NCI-H1048 (cell line): Measurements from ENCODE around the gene C1orf21.

Experiments
- DNase-seq: peaks from one replicate; lab custom pipeline; 2025; lab: John Stamatoyannopoulos, UW

C1orf21 gene

GRCh38 chr1:184485751-184486723, 99.2 kb downstream of the C1orf21 start:
- no peak for DNase-seq

DNA sequence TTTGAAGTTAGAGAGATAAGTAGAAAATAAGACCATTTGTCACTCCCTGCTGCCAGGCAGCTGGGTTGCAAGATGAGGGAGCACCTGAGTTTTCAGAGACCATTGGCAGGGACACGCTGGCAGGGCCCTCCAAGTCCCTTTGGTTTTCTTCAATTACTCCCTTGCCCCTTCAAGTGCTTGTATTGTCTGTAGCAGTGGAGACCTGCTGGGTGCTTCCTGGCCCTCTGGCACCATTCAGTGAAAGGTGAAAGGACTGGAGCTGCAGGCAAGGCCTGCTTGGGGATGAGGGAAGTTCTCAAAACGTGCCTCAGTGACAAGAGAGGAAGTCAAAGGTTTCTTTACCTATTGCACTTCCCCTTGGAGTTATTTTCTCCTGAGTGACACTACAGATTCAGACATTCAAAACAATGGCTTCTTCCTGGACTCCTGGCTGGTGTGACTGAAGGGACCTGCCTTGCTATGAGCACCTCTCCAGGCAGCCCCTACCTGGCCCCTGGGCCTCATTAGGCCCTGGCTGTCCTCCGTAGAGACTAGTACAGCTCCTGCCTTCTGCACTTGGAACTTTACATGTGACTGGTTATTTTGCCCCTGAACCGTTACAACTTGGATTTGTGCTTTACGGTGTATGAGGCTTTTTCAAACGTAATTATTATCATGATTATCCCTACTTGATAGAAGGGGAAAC, 100.1 kb downstream of the C1orf21 start:
- no peak for DNase-seq

DNA sequence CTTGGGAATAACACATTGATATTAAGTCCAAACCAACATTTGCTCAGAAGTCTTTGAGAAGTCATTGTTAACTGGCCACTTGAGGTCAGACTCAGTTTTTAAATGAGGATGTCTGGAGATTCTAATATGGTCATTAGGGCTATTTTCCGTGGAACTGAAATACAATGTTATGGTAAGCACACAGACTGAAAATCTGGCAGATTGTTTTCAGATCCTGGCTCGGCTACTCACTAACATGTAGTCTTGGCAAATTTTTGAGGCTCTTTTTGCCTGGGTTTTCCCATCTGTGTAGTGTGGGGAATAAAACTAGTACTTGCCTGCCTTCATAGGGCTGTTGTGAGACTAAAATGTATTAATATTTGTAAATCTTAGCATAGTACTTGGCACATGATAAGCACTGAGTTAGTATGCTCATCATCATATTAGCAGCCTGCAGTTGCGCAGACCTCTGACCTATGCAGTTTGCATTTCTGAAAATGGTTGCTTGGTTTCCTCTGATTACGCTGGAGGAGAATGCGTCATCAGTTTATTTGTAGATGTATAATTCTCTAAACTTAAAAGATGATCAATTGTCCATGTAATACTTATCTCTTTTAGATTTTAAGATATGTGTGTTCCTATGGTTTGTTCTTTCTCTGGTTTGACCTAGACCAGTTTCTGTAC, 100.8 kb downstream of the C1orf21 start:
- DNase-seq, result no peak

- no peak for DNase-seq
Measured at GRCh38 chr1:184489908-184490307, 103.1 kb downstream of the C1orf21 start.

GRCh38 chr1:184492536-184492935, 105.7 kb downstream of the C1orf21 start:
- DNase-seq, result no peak

- DNase-seq, result no peak
Measured at GRCh38 chr1:184493987-184494388, 107.2 kb downstream of the C1orf21 start.

DNA sequence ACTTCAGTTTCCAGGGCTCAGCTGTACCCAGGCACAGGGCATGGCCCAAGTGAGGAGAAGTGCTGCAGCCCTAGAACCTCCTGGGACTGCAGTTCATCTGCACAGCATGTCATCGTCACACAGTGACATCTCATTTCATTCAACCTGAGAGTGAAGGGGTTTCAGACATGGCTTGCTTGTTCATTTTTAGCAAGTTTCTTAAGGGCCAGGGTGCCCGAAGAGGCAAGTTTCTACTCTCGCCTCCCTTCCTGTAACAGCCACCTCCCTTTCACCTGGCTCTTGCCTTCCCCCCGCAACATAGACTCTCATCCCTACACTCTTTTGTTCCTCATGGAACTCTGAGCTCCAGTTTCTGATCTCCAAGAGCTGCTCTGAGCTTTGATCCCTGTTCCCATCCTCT, 108.1 kb downstream of the C1orf21 start:
- DNase-seq, result no peak

DNA sequence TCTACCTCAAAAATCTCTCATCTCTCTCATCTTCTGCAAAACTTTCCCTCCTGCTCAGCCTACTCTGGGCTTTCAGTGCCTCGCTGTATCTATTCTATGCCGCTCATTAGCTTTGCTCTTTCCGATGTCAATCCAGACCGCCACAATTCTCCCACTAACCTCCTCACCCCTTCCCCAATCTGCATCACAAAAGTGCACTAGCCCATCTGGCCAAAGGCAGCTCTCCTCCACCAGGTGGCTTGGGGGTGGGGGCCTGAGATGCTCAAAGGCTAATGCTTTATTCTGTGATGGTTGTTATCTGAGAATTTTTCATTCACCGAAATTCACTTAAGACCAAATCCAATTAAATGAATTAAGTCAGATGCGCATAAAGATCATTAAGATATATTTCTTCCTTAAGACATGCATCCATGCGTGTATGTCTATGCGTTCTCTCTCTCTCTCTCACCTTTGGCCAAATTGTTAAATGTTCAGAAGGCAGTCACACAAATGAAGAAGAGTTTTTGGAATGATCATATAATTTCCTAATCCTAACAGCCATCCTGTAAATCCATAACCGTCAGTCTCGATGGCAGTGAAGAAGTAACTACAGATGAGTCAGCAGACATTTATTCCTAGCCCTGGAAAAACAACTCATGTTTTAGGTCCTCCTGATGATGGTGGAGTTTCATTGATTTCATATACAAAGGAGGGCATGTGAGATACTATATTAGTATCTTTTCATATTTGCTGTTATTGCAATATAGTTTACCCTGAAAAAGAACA, 111.3 kb downstream of the C1orf21 start:
- DNase-seq, result no peak

DNA sequence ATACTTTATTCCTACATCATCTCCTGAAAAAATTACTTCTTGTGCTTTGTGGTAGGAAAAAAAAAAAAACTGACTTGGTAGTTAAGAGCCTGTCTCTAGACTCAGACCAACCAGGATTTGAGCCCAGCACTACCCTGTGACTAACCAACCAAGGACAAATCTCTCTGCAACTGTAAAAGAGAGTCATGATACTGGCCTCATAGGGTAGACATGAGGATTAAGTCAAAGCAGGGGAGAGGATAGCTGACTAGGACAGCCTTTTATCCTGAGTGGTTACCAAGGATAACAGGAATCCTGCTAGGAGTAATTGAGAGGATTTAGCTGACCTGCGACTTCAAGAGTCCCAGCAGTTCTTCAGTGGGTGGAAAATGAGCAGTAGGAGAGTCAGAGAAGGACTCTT, 112.8 kb downstream of the C1orf21 start:
- no peak for DNase-seq

- no peak for DNase-seq
Measured at GRCh38 chr1:184502161-184502560, 115.3 kb downstream of the C1orf21 start.

GRCh38 chr1:184503221-184503749, 116.5 kb downstream of the C1orf21 start:
- no peak for DNase-seq

DNA sequence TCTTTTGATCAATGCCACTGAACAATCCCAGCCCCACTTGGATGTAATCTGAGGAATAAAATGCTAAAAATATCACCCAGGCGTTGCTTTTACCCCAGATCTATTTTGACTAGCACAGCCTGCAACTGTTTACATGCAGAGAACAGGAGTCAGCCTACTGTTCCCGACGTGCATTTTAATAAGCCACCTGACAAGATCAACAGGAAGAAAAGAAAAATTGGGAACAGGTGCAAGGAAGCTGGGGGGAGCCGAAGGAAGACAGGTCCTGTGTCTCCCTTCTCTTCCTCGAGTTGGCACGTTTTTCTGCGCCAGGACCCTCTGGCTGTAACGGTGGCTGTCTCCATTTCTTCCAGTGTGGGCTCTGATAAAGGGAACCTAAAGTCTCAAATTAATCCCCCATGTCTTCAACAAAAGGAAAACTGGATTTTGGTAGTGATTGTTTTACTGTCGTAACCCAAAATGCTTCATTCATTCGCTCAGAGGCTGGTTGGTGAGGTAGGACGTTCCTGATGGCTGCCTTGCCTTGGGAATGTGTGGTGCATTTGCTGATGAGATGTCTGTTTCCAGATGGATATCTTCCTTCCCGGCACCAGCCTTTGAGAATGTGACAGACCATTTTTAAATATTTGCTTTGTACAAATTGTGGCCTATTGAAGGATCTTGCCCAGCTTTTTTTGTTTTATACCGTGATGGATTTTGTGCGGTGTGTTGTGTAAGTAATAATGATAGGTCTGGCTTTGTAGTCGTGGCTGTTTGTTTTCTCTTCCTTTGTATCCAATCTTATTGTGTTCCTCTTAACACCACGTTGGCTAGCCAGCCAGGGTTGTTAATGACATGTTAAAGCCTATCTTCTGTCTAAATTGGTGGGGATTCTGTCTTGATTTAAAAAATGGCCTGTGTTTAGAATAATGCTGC, 117.5 kb downstream of the C1orf21 start:
- DNase-seq, result no peak

DNA sequence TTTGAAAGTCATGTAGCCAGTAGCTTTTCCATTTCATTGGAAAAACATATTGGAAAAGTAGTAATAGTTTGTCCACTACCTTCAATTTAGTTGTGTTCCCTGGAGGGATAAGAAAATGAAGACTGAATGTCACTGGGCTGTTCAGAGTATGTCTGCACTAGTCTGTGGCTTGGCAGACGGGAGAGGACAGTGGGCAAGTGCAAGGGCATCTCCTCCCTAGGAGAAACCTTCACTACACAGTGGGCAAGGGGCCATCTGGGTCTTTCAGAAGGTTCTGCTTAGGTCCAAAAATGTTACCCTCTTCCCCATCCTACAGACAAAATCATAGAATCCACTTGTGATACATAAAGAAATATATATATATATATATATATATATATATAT, 118.1 kb downstream of the C1orf21 start:
- no peak for DNase-seq

DNA sequence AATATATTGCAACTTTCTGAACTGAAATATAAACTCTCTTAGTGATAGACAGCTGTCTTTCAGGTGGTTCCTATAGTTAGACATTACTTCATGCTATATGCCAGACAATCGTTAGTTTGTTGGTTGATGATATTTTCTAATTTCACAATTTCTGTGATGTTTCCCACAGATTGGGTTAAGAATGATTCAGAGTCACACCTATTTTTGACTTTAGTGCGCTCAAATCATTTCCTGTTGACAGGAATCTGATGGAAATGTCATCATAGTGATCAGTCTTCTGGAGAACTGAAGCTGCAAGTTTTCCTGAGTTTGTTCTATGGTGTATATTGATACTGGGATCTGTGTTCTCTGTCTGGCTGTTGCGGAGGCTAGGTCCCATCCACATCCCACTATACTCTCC, 119.7 kb downstream of the C1orf21 start:
- no peak for DNase-seq

DNA sequence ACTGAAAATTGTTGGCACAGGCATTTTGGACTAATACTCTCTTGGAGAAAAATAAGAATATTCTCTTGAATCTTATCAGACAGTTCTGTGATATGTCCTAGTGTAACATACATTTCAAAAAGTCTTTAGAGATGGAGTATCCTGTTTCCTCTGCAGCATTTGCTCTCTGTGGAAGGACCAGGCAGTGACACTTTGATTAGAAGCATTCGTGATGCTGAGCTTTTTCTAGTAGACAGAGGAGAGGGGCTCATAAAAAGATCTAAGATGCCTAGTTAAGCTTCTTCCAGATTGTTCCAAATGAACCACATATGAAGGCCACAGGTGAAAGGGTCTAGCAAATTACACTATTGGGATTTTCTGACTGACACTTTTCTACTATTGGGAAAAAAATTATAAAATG, 120.3 kb downstream of the C1orf21 start:
- DNase-seq, result no peak

- DNase-seq, result no peak
Measured at GRCh38 chr1:184507604-184508280, 120.9 kb downstream of the C1orf21 start.

GRCh38 chr1:184509105-184509504, 122.3 kb downstream of the C1orf21 start:
- no peak for DNase-seq

GRCh38 chr1:184510110-184510509, 123.3 kb downstream of the C1orf21 start:
- DNase-seq, result no peak

- no peak for DNase-seq
Measured at GRCh38 chr1:184512724-184513123, 125.9 kb downstream of the C1orf21 start.

DNA sequence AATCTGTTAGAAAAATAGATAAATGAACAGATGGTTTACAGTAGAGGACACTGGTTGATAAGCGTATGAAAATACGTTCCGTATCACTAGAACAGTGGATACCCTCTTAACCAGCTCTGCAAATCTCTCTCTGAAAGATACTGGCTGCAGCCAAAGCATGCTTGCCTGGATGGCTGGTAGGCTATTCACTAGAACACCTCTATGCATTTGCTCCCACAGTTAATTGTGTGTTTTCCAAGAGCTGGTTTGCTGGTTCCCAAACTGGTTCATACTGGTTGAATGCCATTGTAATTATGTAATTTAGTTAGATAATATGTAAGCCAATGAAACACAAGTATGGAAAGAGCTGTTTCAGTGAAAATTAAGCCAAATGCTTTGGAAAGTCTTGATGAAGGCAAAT, 126.6 kb downstream of the C1orf21 start:
- no peak for DNase-seq
